Astrocyte (in vitro differentiated cells and primary cell): ENCODE results near the gene COL5A1.

Experiments used
- EZH2 ChIP-seq: IDR thresholded peaks from 2 replicates; pipeline ENCODE4 v1.6.1; 2012; ENCODE audit warnings: mild to moderate bottlenecking, low read length, inconsistent platforms; ENCODE audit not compliant: insufficient read depth
- TF ChIP-seq, protein P1 (sequence below): IDR thresholded peaks from 2 replicates; pipeline ENCODE4 v1.5.1; 2011; ENCODE audit warnings: low read depth, mild to moderate bottlenecking, inconsistent platforms, low read length, moderate library complexity; ENCODE audit not compliant: insufficient read depth

DNA sequence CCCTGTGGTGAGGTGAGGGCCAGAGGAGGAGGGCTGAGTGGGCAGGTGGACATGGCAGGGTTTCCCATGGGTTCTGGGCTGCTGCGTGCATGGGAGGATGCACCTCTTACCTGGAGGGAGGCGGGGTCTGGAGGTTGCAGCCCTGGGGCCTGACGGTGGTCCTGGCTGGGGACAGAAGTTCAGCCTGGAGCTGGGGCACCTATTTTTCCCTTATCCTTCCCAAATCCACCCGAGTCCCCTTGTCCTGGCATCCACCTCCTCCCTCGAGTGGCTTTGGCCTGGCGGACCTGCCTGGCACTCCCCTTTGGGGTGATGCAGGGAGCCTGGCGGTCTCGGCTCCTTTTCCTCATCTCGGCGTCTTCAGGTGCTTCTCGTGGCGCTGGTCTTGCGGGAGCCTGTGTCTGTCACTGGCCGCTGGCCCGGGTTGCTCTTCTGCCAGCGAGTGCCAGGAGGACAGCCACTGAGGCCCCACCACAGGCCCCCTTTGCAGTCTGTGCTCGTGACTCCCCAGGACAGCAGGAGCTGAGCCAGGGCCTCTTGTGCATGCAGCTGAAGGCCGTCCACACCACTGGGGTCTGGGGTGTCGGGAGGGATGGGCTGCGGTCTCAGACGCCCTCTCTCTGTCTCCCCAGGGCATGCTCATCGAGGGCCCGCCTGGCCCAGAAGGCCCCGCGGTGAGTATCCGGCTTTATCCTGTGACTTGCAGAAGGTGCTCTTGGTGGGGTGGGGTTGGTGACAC is 96.4 kb downstream of the COL5A1 start:
- TF ChIP-seq, protein P1, sequence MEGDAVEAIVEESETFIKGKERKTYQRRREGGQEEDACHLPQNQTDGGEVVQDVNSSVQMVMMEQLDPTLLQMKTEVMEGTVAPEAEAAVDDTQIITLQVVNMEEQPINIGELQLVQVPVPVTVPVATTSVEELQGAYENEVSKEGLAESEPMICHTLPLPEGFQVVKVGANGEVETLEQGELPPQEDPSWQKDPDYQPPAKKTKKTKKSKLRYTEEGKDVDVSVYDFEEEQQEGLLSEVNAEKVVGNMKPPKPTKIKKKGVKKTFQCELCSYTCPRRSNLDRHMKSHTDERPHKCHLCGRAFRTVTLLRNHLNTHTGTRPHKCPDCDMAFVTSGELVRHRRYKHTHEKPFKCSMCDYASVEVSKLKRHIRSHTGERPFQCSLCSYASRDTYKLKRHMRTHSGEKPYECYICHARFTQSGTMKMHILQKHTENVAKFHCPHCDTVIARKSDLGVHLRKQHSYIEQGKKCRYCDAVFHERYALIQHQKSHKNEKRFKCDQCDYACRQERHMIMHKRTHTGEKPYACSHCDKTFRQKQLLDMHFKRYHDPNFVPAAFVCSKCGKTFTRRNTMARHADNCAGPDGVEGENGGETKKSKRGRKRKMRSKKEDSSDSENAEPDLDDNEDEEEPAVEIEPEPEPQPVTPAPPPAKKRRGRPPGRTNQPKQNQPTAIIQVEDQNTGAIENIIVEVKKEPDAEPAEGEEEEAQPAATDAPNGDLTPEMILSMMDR = no peak
- no peak for TF ChIP-seq EZH2
